HL-60 (cell line): ENCODE data around the gene POP4.

Experiments used
- CTCF ChIP-seq: IDR thresholded peaks from one replicate; pipeline ENCODE4 v1.5.1; 2011; ENCODE audit warnings: low read length, control low read depth, inconsistent platforms; ENCODE audit not compliant: insufficient read depth
- GABPA ChIP-seq: IDR thresholded peaks from 2 replicates; pipeline ENCODE4 v1.6.1; 2012; ENCODE audit warnings: low read depth
- POLR2AphosphoS5 ChIP-seq: IDR thresholded peaks from 2 replicates; pipeline ENCODE4 v1.6.1; 2012; ENCODE audit warnings: low read depth
- REST ChIP-seq: IDR thresholded peaks from 2 replicates; pipeline ENCODE4 v1.6.1; 2012; ENCODE audit warnings: low read depth; ENCODE audit not compliant: insufficient replicate concordance
- SPI1 ChIP-seq: IDR thresholded peaks from 2 replicates; pipeline ENCODE4 v1.6.1; 2012; ENCODE audit warnings: low read depth, mild to moderate bottlenecking, borderline replicate concordance

- TF ChIP-seq CTCF: no peak
- no peak for TF ChIP-seq REST
- TF ChIP-seq GABPA: no peak
- no peak for TF ChIP-seq POLR2AphosphoS5
- TF ChIP-seq SPI1: no peak
Observed at GRCh38 chr19:29618871-29619270, 12.8 kb downstream of the POP4 start.
